Activated CD8-positive, alpha-beta T cell treated with anti-CD3 and anti-CD28 coated beads for 36 hours (primary cell): ENCODE measurements around the gene FUT1. TPM values are rescaled to one million over a fixed set of nuclear protein-coding genes. Genes with fewer than 3 reads are reported as not detected.
A peak's percentile ranks its signal among the peaks of the same experiment; 100 is the strongest.

ENCODE experiments used
- ATAC-seq: fragments of 200-7000 bp; cut with Tn5 transposase; one replicate; pipeline ENCODE4 v1.10.0; 2021; ENCODE audit warnings: mild to moderate bottlenecking, moderate library complexity
- CTCF ChIA-PET: fragments of 350-600 bp; sonication (Branson Sonifier 250); formaldehyde crosslinking; loops from one replicate; lab custom pipeline; 2021; ENCODE audit warnings: antibody characterized with exemption; lab: Charles Lee
- POLR2A ChIA-PET: fragments of 350-600 bp; sonication (Branson Sonifier 250); formaldehyde crosslinking; loops from one replicate; lab custom pipeline; 2021; ENCODE audit warnings: antibody characterized with exemption; lab: Charles Lee
- DNase-seq: peaks from one replicate; pipeline ENCODE4 v3.0.0-alpha.2; 2020
- H3K27ac Mint-ChIP-seq: one replicate; pipeline ENCODE4 v1.8.0; 2021; ENCODE audit warnings: mild to moderate bottlenecking, mixed read lengths
- H3K27me3 Mint-ChIP-seq: one replicate; pipeline ENCODE4 v1.8.0; 2021; ENCODE audit warnings: mixed read lengths
- H3K36me3 Mint-ChIP-seq: one replicate; pipeline ENCODE4 v1.8.0; 2021; ENCODE audit warnings: low read depth, mixed read lengths
- H3K4me1 Mint-ChIP-seq: one replicate; pipeline ENCODE4 v1.8.0; 2021; ENCODE audit warnings: low read depth, mixed read lengths
- H3K4me3 Mint-ChIP-seq: one replicate; pipeline ENCODE4 v1.8.0; 2021; ENCODE audit warnings: mild to moderate bottlenecking, moderate library complexity, mixed read lengths
- H3K9me3 Mint-ChIP-seq: one replicate; pipeline ENCODE4 v1.8.0; 2021; ENCODE audit warnings: mixed read lengths
- CTCF ChIP-seq: fragments of 200-600 bp; IDR thresholded peaks from one replicate; pipeline ENCODE4 v1.8.0; 2022; ENCODE audit warnings: antibody characterized with exemption, mild to moderate bottlenecking
- intact Hi-C: fragments of 100-400 bp; cut with micrococcal nuclease; formaldehyde crosslinking; loops from one replicate; pipeline ENCODE4 v1.10.0; 2022
- total RNA-seq, 2 experiments: library from RNA; stranded (reverse); gene quantifications; one replicate each; pipeline ENCODE4 v1.2.3, GENCODE V29; 2021

Gene FUT1
- total RNA-seq, 2 experiments from 2014 or later, result 0.09 to 0.11 TPM

- H3K27ac Mint-ChIP-seq, result no peak overlapping the region
- DNase-seq, result no peak
- H3K4me3 Mint-ChIP-seq, result no peak overlapping the region
- ATAC-seq, result no peak
- no peak for TF ChIP-seq CTCF
- H3K9me3 Mint-ChIP-seq, result no peaks in the 10 kb centered on the region
- ChIA-PET CTCF (no interaction called here), POLR2A (interaction anchor here (1.2 kb wide), 1 partner anchor 16 kb away, joined by 3 read pairs; no protein-coding TSS in a partner anchor)
- H3K4me1 Mint-ChIP-seq, result peaks cover 21% of the 10 kb centered on the region
- intact Hi-C loops, result loop anchor here (10.0 kb wide), 1 partner anchor 97 kb away; the partner anchor contains the start of gene CA11
- H3K36me3 Mint-ChIP-seq, result no peaks in the 10 kb centered on the region
- peaks cover 18% of the 10 kb centered on the region for H3K27me3 Mint-ChIP-seq
These were observed 10.3 kb downstream of the FUT1 start for GRCh38 chr19:48742096-48742495.

- H3K27me3 Mint-ChIP-seq, result peaks cover 17% of the 10 kb centered on the region
- H3K27ac Mint-ChIP-seq, result no peak overlapping the region
- peaks cover 21% of the 10 kb centered on the region for H3K4me1 Mint-ChIP-seq
- CTCF ChIA-PET, result no interaction called here
- no peak overlapping the region for H3K4me3 Mint-ChIP-seq
- DNase-seq (peak; percentile 65), ATAC-seq (peak; percentile 17)
- POLR2A ChIA-PET, result interaction anchor here (1.2 kb wide), 1 partner anchor 16 kb away, joined by 3 read pairs; no protein-coding TSS in a partner anchor
- no peaks in the 10 kb centered on the region for H3K36me3 Mint-ChIP-seq
- intact Hi-C loops, result loop anchor here (10.0 kb wide), 1 partner anchor 97 kb away; the partner anchor contains the start of gene CA11
- H3K9me3 Mint-ChIP-seq, result no peaks in the 10 kb centered on the region
- no peak for TF ChIP-seq CTCF
These were observed 11.1 kb downstream of the FUT1 start for GRCh38 chr19:48741129-48741999.

GRCh38 chr19:48740164-48740972 is 12.1 kb downstream of the FUT1 start, which contains the start of gene RASIP1:
TSS of gene RASIP1 (minus strand) at chr19:48740610. CDS start at chr19:48740282, 328 bp downstream.
- H3K4me1 Mint-ChIP-seq, result peaks cover 16% of the 10 kb centered on the region
- ATAC-seq (no peak), DNase-seq (no peak)
- peaks cover 9% of the 10 kb centered on the region for H3K27me3 Mint-ChIP-seq
- no peak for TF ChIP-seq CTCF
- peak within 1 kb of the TSS; percentile 26 for H3K4me3 Mint-ChIP-seq
- ChIA-PET POLR2A (interaction anchor here (1.0 to 1.2 kb wide), 2 partner anchors 14 to 593 kb away, joined by 5 read pairs; no protein-coding TSS in a partner anchor), CTCF (interaction anchor here (1.3 to 2.7 kb wide), 3 partner anchors 20 to 65 kb away, joined by 3 to 18 read pairs (median 6); no protein-coding TSS in a partner anchor)
- intact Hi-C loops, result loop anchor here (10.0 kb wide), 1 partner anchor 96 kb away; the partner anchor contains the start of gene CA11
- H3K27ac Mint-ChIP-seq, result no peak within 1 kb of the TSS
- H3K9me3 Mint-ChIP-seq, result no peaks in the 10 kb centered on the region
- H3K36me3 Mint-ChIP-seq, result no peaks in the 10 kb centered on the region

- intact Hi-C loops, result loop anchor here (10.0 kb wide), 1 partner anchor 95 kb away; the partner anchor contains the start of gene CA11
- no peak overlapping the region for H3K27ac Mint-ChIP-seq
These were observed 12.9 kb downstream of the FUT1 start for GRCh38 chr19:48739404-48740163.

More at GRCh38 chr19:48739404-48740163, 12.9 kb downstream of the FUT1 start:
- H3K36me3 Mint-ChIP-seq, result no peaks in the 10 kb centered on the region
- H3K4me1 Mint-ChIP-seq, result peaks cover 16% of the 10 kb centered on the region
- DNase-seq (no peak), ATAC-seq (no peak)
- peak overlapping the region; percentile 26 for H3K4me3 Mint-ChIP-seq
- H3K9me3 Mint-ChIP-seq, result no peaks in the 10 kb centered on the region
- H3K27me3 Mint-ChIP-seq, result peaks cover 6% of the 10 kb centered on the region
- CTCF ChIA-PET, result interaction anchor here (0.9 to 3.0 kb wide), 11 partner anchors 12 to 98 kb away, joined by 3 to 19 read pairs (median 5); partner anchors contain the start of gene CA11
- no peak for TF ChIP-seq CTCF
- POLR2A ChIA-PET, result interaction anchor here (0.6 to 1.4 kb wide), 6 partner anchors 12 to 1141 kb away, joined by 3 to 5 read pairs (median 4); partner anchors contain the start of gene FUT1
